H1 (cell line): Measurements from ENCODE around the gene SLC26A9. TPM values are rescaled to one million over a fixed set of nuclear protein-coding genes. Genes with fewer than 3 reads are reported as not detected.

Experiments
- CHD7 ChIP-seq: fragments of 300-600 bp; sonication (generic); IDR thresholded peaks from 2 replicates; pipeline ENCODE4 v1.7.1; 2012; ENCODE audit warnings: low read length, moderate library complexity, mild to moderate bottlenecking, inconsistent platforms; ENCODE audit not compliant: insufficient replicate concordance
- polyA plus RNA-seq, 7 experiments: library from polyadenylated mRNA; depleted of rRNA in 3 of 7; stranded (reverse) in 5 of 7; unstranded in 2 of 7; fragments of >200 nt in 5 of 7; fragments of 200-250 nt in 2 of 7; gene quantifications; 1 replicate in 5 of 7; 2 replicates in 1 of 7; 4 replicates in 1 of 7; pipeline versions ENCODE4 v1.2.1 to v1.2.3, GENCODE V29; 2011 to 2013; ENCODE audit warnings: missing spikeins in 2 of 7, mixed read lengths in 2 of 7
- total RNA-seq: library from RNA; stranded (reverse); fragmentation: NEBNext Ultra II Directional; extraction: Animal tissue kit (Norgen Biotek cat#: 25700); gene quantifications from 2 replicates; pipeline ENCODE4 v1.2.1, GENCODE V29; 2021

SLC26A9 gene
- total and polyA plus RNA-seq, 2 of the 8 experiments (the other 6 are each of a cell fraction or from before 2014, with no cell fraction given): not detected

- no peak for TF ChIP-seq CHD7
Measured at GRCh38 chr1:205914730-205915129, 28.5 kb downstream of the SLC26A9 start (continued).
